SK-N-SH (cell line): ENCODE measurements around the gene ZNF599. TPM values are rescaled to one million over a fixed set of nuclear protein-coding genes. Genes with fewer than 3 reads are reported as not detected.

Experiments used
- CTCF ChIA-PET: fragments of 300-600, 350-600 bp; formaldehyde crosslinking; extraction: SDS; loops from one replicate; lab custom pipeline; 2021; lab: Yijun Ruan, JAX
- POLR2A ChIA-PET: fragments of 350-600 bp; sonication (Branson Sonifier 250); formaldehyde crosslinking; extraction: SDS; loops from one replicate; lab custom pipeline; 2020; ENCODE audit warnings: antibody characterized with exemption, inconsistent platforms; lab: Yijun Ruan, JAX
- DNase-seq: peaks from one replicate; pipeline ENCODE4 v3.0.0; 2012
- H2AFZ ChIP-seq: fragments of 200-600 bp; sonication (generic); 2 replicates; pipeline ENCODE4 v1.8.1; 2016; ENCODE audit warnings: antibody characterized with exemption, mild to moderate bottlenecking, low read depth
- H3F3A ChIP-seq: fragments of 200-600 bp; sonication (generic); replicated peaks from 2 replicates; pipeline ENCODE3; 2016; ENCODE audit warnings: antibody characterized with exemption, mild to moderate bottlenecking; ENCODE audit not compliant: insufficient read depth
- H3K27ac ChIP-seq, 2 experiments: fragments of 200-500 bp in 1 of 2; fragments of 200-600 bp in 1 of 2; sonication (Bioruptor generic) in 1 of 2; sonication (generic), shearing (Covaris generic) in 1 of 2; 2 replicates each; pipeline versions ENCODE4 v1.5.1 to v1.6.1; 2014 to 2016; ENCODE audit warnings: low read depth in 2 of 2, inconsistent platforms in 1 of 2, low read length in 1 of 2, mild to moderate bottlenecking in 1 of 2, mixed read lengths in 1 of 2
- H3K27me3 ChIP-seq: fragments of 200-600 bp; sonication (generic), shearing (Covaris generic); 2 replicates; pipeline ENCODE4 v1.6.1; 2016; ENCODE audit warnings: mixed run types; ENCODE audit not compliant: insufficient read depth
- H3K36me3 ChIP-seq, 2 experiments: fragments of 200-500 bp in 1 of 2; fragments of 200-600 bp in 1 of 2; sonication (Bioruptor generic) in 1 of 2; sonication (generic) in 1 of 2; replicated peaks in 1 of 2; 2 replicates each; pipeline versions ENCODE3 to v1.5.1; 2014 to 2016; ENCODE audit warnings: low read length in 1 of 2, mild to moderate bottlenecking in 1 of 2; ENCODE audit not compliant: insufficient read depth in 2 of 2, control insufficient read depth in 1 of 2
- H3K4me1 ChIP-seq, 2 experiments: fragments of 200-500 bp in 1 of 2; fragments of 200-600 bp in 1 of 2; sonication (Bioruptor generic) in 1 of 2; sonication (generic), shearing (Covaris generic) in 1 of 2; 2 replicates each; pipeline versions ENCODE4 v1.5.1 to v1.6.1; 2014 to 2016; ENCODE audit warnings: low read depth in 1 of 2, low read length in 1 of 2, mixed run types in 1 of 2; ENCODE audit not compliant: insufficient read depth in 2 of 2, control insufficient read depth in 1 of 2
- H3K4me2 ChIP-seq: fragments of 200-600 bp; sonication (generic), shearing (Covaris generic); 2 replicates; pipeline ENCODE4 v1.6.1; 2017; ENCODE audit warnings: mixed run types
- H3K4me3 ChIP-seq, 2 experiments: fragments of 200-500 bp in 1 of 2; fragments of 200-600 bp in 1 of 2; sonication (Bioruptor generic) in 1 of 2; sonication (generic), shearing (Covaris generic) in 1 of 2; 2 replicates each; pipeline versions ENCODE4 v1.5.1 to v1.8.1; 2014 to 2016; ENCODE audit warnings: low read depth in 2 of 2, inconsistent platforms in 1 of 2, low read length in 1 of 2, mild to moderate bottlenecking in 1 of 2, mixed read lengths in 1 of 2, moderate library complexity in 1 of 2
- H3K79me2 ChIP-seq: fragments of 200-600 bp; sonication (generic); 2 replicates; pipeline ENCODE4 v1.8.1; 2017; ENCODE audit warnings: mild to moderate bottlenecking; ENCODE audit not compliant: insufficient read depth
- H3K9ac ChIP-seq: fragments of 200-600 bp; sonication (generic); 2 replicates; pipeline ENCODE4 v1.6.1; 2017; ENCODE audit warnings: mixed run types
- H3K9me2 ChIP-seq: fragments of 200-600 bp; sonication (generic); 2 replicates; pipeline ENCODE4 v1.6.1; 2017; ENCODE audit warnings: mixed run types
- H3K9me3 ChIP-seq: fragments of 200-600 bp; sonication (generic); 2 replicates; pipeline ENCODE4 v1.6.1; 2017; ENCODE audit warnings: mixed run types, mild to moderate bottlenecking, moderate library complexity
- H4K20me1 ChIP-seq: fragments of 200-600 bp; sonication (generic); 2 replicates; pipeline ENCODE4 v1.6.1; 2017; ENCODE audit warnings: mild to moderate bottlenecking, mixed run types; ENCODE audit not compliant: insufficient read depth
- EZH2phosphoT487 ChIP-seq: fragments of 200-600 bp; sonication (generic); IDR thresholded peaks from 2 replicates; pipeline ENCODE4 v1.6.1; 2017; ENCODE audit warnings: low read depth, mixed run types, mild to moderate bottlenecking, antibody characterized with exemption, moderate library complexity, borderline replicate concordance
- FOSL2 ChIP-seq: IDR thresholded peaks from 2 replicates; pipeline ENCODE4 v1.4.0; 2012; ENCODE audit warnings: low read depth, mild to moderate bottlenecking, moderate library complexity, borderline replicate concordance
- FOXJ3 ChIP-seq: sonication (generic); formaldehyde crosslinking; IDR thresholded peaks from 2 replicates; pipeline ENCODE4 v1.5.1; 2020; ENCODE audit warnings: mild to moderate bottlenecking, missing genetic modification reagents
- FOXM1 ChIP-seq: IDR thresholded peaks from 2 replicates; pipeline ENCODE4 v1.4.0; 2012; ENCODE audit warnings: low read depth, mild to moderate bottlenecking
- GATA2 ChIP-seq: sonication (generic); formaldehyde crosslinking; IDR thresholded peaks from 2 replicates; pipeline ENCODE4 v1.5.0; 2020; ENCODE audit warnings: mild to moderate bottlenecking, missing genetic modification reagents
- JUND ChIP-seq: IDR thresholded peaks from 2 replicates; pipeline ENCODE4 v1.4.0; 2012
- MEF2A ChIP-seq: IDR thresholded peaks from 2 replicates; pipeline ENCODE4 v1.4.0; 2012; ENCODE audit warnings: low read depth, borderline replicate concordance
- MXI1 ChIP-seq: IDR thresholded peaks from 2 replicates; pipeline ENCODE4 v1.6.1; 2012; ENCODE audit warnings: mild to moderate bottlenecking, low read depth, low read length, improper control_type of control experiment
- PBX3 ChIP-seq: IDR thresholded peaks from 2 replicates; pipeline ENCODE4; 2012
- POLR2AphosphoS5 ChIP-seq: IDR thresholded peaks from 2 replicates; pipeline ENCODE4 v1.6.1; 2012; ENCODE audit warnings: low read depth, low read length
- RCOR1 ChIP-seq: fragments of 150-350 bp; IDR thresholded peaks from 2 replicates; pipeline ENCODE4 v1.6.1; 2017; ENCODE audit warnings: antibody characterized with exemption, low read length
- RXRA ChIP-seq: IDR thresholded peaks from 2 replicates; pipeline ENCODE4 v1.4.0; 2012; ENCODE audit warnings: low read depth, mild to moderate bottlenecking, borderline replicate concordance
- SIN3A ChIP-seq: IDR thresholded peaks from 2 replicates; pipeline ENCODE4 v1.6.1; 2012; ENCODE audit warnings: low read depth, mild to moderate bottlenecking, low read length, moderate library complexity, borderline replicate concordance
- SMC3 ChIP-seq: IDR thresholded peaks from 2 replicates; pipeline ENCODE4 v1.6.1; 2012; ENCODE audit warnings: low read depth, low read length, improper control_type of control experiment
- TAF1 ChIP-seq: IDR thresholded peaks from 2 replicates; pipeline ENCODE4 v1.6.1; 2012; ENCODE audit warnings: low read depth, mild to moderate bottlenecking, low read length, moderate library complexity, borderline replicate concordance
- TCF12 ChIP-seq: IDR thresholded peaks from 2 replicates; pipeline ENCODE4 v1.4.0; 2012
- TEAD4 ChIP-seq: IDR thresholded peaks from 2 replicates; pipeline ENCODE4 v1.4.0; 2012; ENCODE audit warnings: mild to moderate bottlenecking, borderline replicate concordance; ENCODE audit not compliant: insufficient read depth
- YY1 ChIP-seq: IDR thresholded peaks from 2 replicates; pipeline ENCODE4 v1.4.0; 2012; ENCODE audit warnings: low read depth, mild to moderate bottlenecking
- ZBTB33 ChIP-seq: IDR thresholded peaks from 2 replicates; pipeline ENCODE4 v1.4.0; 2012; ENCODE audit warnings: low read depth, borderline replicate concordance
- WGBS: methylation state at CpG from one replicate; pipeline ENCODE4 v1.1.6; 2017; ENCODE audit warnings: low lambda C conversion rate; 5-methylcytosine and 5-hydroxymethylcytosine counted together
- polyA plus RNA-seq, 3 experiments: library from polyadenylated mRNA; depleted of rRNA; stranded (reverse); fragments of >200 nt; gene quantifications; 2 replicates each; pipeline ENCODE4 v1.2.3, GENCODE V29; 2012
- TF ChIP-seq, protein P1 (sequence below): IDR thresholded peaks from 2 replicates; pipeline ENCODE4 v1.4.0; 2012; ENCODE audit warnings: low read depth

Gene ZNF599
- polyA plus RNA-seq, 1 of the 3 experiments (the other 2 are of a cell fraction) = 17.9 TPM

DNA sequence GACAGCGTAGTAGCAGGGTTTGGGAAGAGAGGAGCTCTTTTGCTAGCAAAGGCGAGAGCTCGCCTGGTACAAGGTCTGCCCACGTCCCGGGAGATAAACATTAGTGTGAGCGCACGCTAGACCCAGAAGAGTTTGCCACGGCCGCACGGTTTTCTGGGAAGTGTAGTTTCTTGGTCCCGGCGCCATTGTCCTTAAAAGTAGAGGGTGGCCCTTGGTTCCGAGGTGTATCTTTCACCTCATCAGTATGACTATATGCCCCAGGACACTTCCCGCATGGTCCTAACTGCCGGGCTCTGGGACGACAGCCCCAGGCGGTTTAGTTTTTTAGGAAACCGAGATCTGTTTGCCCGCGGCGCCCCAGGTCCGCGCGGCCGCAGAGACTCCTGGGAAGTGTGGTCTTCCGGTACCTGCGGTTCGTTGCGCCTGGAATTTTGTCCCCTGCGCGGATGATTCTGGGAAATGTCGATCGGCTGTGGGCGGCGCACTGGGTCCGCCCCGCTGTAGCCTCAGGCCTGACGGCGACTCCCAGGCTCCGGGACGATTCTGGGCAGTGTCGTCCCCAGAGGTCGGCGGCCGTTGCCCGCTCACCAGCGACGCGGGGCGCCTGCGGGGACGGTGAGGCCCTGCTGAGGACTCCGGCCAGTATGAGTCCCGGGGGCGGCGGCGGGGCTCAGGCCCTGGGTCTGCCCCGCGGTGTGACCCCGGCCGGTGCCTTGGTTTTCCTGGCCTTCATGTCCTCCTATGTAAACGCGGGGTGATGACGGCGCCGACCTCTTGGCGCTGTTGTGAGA, 39.1 kb downstream of the ZNF599 start, which contains the start of gene ZNF181 (continued):
- TF ChIP-seq ZBTB33 (peak; percentile 66), MEF2A (no peak), MXI1 (peak; percentile 89), RCOR1 (0 out of 2 replicates have a peak, but pooled peaks have one; percentile 2), TAF1 (no peak; the same call in 1 of the 2 replicates), YY1 (peak; percentile 92), FOSL2 (no peak), TCF12 (no peak), SMC3 (no peak), SIN3A (peak; percentile 11; the same call in 1 of the 2 replicates), JUND (no peak)
- TF ChIP-seq, protein P1, sequence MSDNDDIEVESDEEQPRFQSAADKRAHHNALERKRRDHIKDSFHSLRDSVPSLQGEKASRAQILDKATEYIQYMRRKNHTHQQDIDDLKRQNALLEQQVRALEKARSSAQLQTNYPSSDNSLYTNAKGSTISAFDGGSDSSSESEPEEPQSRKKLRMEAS = peak; percentile 28; the same call in 1 of the 2 replicates

- WGBS = under 1% methylated on average over 12 of the region's 13 CpGs
- peaks cover 0 to 25% of the 10 kb centered on the region in 2 experiments; a peak in 1 of 4 replicates for H3K4me1 ChIP-seq
- no peaks in the 10 kb centered on the region for H3K9me3 ChIP-seq
- POLR2A ChIA-PET = interaction anchor here (1.0 kb wide), 2 partner anchors 56 to 194 kb away, joined by 3 to 8 read pairs; partner anchors contain the start of genes SCGB2B2, ZNF30 and ZNF302
- peaks cover 18% of the 10 kb centered on the region; the same call in 1 of the 2 replicates for H3K79me2 ChIP-seq
- H3F3A ChIP-seq = peaks cover 7% of the 10 kb centered on the region
- CTCF ChIA-PET = interaction anchor here (1.0 to 1.2 kb wide), 2 partner anchors 20 to 88 kb away, joined by 4 to 5 read pairs; no protein-coding TSS in a partner anchor
- peak; percentile 61 for DNase-seq
- H2AFZ ChIP-seq = peak overlapping the region; percentile 95
- peak overlapping the region; percentile 86 to 98 for H3K27ac ChIP-seq
- H3K4me2 ChIP-seq = peak overlapping the region; percentile 81
- H3K4me3 ChIP-seq = peak overlapping the region; percentile 80 to 82
- H4K20me1 ChIP-seq = no peaks in the 10 kb centered on the region
- no peaks in the 10 kb centered on the region for H3K9me2 ChIP-seq
- H3K36me3 ChIP-seq = peaks cover 20 to 32% of the 10 kb centered on the region in 2 experiments
- peak overlapping the region; percentile 86 for H3K9ac ChIP-seq
- TF ChIP-seq PBX3 (no peak), FOXM1 (no peak), YY1 (no peak), FOSL2 (no peak), EZH2phosphoT487 (no peak), MXI1 (peak; percentile 98), POLR2AphosphoS5 (no peak), RCOR1 (no peak), GATA2 (CRISPR knock-in tag) (no peak), FOXJ3 (CRISPR knock-in tag) (no peak), TEAD4 (no peak), RXRA (no peak)
- TF ChIP-seq, protein P1 = peak; percentile 47; the same call in 1 of the 2 replicates
- H3K27me3 ChIP-seq = no peaks in the 10 kb centered on the region
These were observed 39.7 kb downstream of the ZNF599 start for GRCh38 chr19:34733266-34733745.
